NCI-H1436 (cell line): ENCODE data around the gene DPYD.

Experiments used
- DNase-seq: peaks from one replicate; lab custom pipeline; 2025; lab: John Stamatoyannopoulos, UW

Gene DPYD

DNA sequence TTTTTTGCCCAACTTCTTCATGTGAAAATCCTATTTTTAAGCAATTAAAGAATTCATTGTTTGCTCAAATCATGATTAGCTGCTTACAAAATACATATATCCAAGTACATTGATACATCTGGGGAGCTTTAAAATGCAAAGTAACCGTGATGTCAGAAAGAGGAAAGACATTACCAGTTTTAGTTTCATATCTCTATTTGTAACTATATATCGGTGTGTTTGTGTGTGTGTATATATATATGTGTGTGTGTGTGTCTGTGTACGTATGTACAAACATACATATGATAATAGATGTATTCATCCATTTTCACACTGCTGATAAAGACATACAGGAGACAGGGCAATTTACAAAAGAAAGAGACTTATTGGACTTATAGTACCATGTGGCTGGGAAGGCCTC, 310.1 kb downstream of the DPYD start:
- DNase-seq = no peak

DNA sequence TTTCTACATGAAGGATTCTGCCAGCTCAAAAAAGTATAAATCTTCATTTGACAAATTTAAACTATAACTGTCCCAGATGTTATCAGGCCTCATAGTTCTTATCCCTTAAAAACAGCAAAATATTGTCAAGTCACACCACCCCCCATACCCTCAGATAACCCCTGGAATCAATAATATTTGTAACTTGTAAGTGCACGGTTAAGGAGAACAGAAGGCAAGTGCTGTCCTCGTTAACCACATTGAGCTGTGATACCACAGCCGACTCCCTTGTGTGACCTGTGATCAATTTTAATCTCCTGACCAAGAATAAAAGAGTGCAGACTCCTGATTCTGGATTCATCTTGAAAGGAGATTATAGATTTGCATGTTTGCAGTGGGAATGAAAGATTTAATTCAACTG, 310.7 kb downstream of the DPYD start:
- no peak for DNase-seq

DNA sequence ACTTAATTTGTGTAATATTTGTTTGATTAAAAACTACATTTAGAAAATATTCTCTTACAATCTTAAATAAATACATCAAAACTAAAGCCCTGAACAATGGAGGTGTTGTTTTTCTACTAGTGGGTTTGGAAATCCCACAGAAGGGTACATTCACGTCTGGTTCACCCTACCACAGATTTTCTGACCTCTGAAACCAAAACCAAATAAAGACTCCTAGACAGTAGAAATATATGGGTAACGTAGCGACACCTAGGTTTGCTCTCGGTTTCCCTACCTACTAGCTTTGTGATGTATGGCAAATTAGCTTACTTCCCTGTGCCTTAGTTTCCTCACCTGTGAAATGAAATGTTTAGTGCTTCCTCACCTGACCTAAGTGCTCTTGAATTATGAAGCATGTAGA, 312.6 kb downstream of the DPYD start:
- DNase-seq = no peak

DNA sequence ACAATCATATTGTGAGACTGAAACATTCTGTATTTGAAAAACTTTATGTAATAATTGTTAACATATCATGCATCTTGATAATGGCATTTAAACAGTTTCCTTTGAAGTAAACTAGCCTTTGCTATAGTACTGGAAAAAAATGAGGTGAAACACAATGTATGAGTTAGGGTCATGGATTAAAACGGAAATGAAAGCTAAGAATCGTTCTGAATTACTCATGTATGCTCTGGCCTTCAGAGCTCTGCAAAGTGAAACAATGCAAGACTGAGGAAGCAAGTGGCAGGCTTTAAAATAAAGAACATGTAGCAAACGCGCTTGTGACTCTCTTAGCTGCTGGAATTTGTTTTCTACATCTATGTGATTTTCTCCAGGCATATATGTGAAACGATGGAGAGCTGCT, 317.1 kb downstream of the DPYD start:
- no peak for DNase-seq

DNA sequence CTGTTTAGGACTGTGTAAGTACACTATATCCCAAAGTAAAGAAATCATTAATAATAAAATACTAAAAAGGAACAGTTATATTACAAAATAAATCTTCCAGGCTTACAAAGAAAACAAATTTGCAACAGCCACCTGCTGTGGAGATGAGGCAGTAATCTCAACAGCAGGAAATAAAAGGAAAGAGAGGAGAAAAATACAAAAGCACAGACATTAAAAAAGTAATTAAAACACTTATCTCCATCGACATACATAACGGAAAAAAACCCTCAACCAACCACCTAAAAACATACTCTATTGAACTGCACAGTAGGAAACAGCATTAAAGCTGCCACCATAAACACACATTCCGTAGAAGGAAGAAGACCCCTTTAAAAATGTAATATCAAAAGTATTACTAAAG, 317.6 kb downstream of the DPYD start:
- DNase-seq = no peak

DNA sequence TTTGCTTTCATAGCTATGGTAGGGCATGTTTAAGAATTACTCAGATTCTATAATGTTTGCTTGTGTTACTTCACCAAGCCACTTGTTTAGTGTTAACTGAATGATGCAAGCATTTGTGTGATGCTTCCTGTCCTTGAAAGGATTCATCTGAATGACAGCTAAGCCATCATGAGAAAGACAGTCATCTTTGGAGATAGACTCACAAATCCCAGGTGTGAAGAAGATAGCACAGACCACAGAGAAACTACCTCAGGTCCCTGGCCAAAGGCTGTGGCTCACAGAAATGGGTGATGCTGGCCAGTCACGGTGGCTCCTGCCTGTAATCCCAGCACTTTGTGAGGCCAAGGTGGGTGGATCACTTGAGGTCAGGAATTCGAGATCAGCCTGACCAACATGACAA, 321.4 kb downstream of the DPYD start:
- DNase-seq = no peak

DNA sequence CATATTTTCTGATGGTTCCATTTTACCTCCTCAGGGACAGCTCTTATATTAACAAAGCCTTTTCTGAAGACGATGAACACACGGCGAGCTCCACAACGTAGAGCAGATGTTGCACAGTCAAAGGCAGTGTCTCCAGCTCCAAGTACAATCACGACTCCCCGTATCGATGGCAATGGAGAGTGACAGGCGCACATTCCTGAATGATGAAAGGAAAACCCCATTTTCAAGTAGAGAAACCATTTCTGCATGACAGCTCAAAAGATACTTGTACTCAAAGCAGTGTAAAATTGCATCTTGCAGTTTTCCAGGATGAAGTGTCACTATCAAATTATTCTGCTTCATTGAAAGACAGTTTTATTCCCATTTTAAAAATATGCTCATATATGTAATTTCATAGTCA, 327.6 kb downstream of the DPYD start:
- no peak for DNase-seq

DNA sequence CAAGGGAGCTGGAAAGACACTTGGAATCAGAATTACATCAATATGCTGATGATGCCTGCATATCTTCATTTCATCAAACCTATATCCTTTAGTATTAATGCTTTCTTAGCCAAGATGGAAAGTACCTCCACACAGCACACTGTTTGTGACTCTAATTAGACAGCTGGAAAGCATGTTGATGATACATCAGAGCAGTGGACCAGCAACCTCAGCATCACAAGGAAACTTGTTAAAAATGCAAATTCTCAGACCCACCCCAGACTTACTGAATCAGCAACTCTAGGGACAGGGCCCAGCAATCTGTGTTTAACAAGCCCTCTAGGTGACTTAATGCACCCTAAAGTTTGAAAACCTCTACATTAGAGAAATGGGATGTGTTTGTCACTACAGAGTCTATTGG, 332.1 kb downstream of the DPYD start:
- DNase-seq = no peak

DNA sequence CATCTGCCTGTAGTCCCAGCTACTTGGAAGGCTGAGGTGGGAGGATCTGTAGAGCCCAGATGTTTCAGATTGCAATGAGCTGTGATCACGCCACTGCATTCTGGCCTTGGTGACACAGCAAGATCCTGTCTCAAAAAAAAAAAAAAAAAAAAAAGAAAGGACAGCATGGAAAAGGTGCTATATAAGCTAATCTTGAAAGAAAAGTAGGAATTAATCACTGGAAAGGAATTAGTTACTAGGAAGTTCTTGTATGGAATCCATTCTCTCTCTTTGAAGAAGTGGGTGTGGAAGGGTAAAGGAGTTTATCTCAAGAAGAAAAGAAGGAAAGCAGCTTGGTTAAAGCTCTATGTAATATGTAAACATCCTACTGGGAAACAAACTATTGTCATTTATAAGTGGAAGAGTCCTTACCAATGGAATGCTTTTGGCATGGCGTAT, 339.2 kb downstream of the DPYD start:
- no peak for DNase-seq

DNA sequence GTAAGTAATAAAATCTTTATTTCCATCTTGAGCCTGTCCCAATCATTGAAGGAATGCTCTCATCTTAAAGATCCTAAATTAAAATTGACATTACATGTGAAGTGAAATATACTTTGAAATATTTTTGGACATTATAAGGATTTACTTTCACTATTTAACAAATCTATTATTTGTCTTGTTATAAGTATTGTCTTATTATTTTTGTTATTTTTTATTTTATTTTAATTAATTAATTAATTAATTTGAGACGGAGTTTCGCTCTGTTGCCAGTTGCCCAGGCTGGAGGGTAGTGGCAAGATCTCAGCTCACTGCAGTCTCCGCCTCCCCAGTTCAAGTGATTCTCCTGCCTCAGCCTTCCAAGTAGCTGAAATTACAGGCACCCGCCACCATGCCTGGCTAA, 343.2 kb downstream of the DPYD start:
- DNase-seq = no peak

DNA sequence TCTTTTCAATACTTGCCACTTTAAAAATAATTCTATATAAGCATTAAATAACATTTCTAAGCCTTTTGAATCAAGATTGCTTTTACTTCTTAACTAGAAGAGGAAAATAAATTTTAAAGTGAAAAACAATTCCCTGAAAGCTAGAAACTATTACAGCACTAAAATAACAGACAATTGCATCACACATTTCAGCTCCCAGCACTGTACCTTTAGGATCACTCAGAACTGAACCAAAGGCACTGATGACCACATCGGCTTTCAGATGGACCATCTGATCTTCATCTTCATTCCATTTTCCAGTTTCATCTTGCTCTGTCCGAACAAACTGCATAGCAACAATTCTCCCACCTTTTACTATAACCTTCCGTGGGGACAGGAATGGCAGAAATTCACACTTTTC, 347.3 kb downstream of the DPYD start:
- DNase-seq = no peak

DNA sequence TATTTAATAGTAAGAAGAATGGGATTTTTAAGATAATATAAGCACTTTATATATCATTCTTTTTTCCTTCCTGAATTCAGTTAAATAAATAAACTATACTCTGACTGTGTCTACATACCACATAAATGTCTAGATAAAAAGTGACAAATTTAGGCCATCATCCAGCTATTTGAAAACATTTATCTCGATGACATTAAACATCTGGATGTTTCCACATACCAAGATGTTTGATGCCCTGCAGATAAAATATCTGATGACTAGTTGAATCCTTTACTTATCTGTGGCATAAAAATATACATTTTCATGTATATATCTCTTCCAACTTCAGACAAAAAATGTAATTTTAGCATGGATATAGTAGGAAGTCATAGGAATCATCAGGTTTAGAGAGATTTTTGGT, 348.3 kb downstream of the DPYD start:
- DNase-seq = no peak

DNA sequence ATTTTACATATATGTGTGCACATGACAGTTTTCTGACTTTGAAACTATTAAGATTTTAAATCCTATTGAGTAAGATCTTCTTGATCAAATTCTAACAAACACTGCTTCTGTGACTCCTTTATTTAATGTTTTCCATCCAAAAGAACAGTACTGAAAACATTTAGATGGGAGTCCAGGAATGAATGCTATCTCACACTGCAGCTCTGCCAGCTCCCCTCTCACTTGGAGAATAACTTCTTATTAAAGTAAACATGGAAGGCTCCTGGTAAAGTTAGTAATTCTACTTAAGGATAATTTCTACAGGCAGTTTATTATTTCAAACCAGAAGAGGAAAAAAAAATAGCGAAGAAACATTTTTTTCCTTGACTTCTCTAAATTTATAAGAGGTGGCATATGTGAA, 349.1 kb downstream of the DPYD start:
- no peak for DNase-seq

DNA sequence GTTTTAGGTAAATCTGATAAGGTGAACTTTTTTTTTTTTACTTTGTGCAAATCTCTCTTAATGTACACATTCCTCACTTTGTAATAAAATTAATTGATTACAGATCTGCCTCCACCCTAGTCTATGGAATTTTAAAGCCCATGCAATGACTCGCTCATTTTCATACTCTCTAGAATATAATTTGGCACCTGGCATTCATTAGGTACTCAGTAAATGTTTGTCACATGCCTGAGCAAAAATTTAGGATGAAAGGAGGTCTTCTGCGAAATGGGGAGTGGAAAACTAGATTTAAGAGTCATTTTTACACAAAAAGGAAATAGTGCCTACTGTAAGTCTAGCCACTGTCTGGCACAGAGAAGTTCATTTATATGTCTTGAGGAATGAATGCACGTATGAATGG, 350.1 kb downstream of the DPYD start:
- no peak for DNase-seq

DNA sequence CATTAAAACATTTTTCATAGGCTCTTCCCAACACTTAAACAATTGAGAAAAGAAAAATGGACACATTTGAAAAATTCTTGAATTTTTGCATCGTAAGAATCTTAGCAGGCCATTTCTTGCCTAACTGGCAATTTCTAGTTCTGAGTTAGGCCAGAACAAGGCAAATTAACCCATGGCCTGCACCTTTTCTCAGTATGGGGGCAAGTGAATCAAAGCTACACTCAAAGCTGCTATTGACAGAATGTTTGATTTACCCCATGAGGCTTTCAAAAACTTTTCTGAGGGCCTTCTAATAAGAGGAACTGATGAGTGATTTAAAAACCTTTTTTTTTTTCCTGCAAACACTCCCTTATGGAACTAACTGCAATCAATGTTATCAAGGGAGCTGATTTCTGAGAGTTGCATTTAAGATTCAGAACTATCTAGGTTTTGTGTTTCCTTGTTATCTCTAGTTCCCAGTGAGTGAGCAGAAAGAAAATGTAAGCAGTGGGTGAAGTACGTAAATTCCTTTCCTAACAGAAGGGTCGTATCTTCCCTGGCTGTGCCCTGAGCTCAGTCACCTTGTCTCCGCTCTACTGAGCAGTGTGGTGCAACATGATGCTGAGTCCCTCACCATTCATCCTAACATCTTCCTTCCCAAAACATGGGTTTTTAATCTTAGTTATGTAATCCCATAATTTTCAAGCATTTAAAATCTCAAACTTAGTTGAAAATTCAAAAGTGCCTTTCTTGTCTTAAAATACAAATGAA, 353.7 kb downstream of the DPYD start:
- no peak for DNase-seq

DNA sequence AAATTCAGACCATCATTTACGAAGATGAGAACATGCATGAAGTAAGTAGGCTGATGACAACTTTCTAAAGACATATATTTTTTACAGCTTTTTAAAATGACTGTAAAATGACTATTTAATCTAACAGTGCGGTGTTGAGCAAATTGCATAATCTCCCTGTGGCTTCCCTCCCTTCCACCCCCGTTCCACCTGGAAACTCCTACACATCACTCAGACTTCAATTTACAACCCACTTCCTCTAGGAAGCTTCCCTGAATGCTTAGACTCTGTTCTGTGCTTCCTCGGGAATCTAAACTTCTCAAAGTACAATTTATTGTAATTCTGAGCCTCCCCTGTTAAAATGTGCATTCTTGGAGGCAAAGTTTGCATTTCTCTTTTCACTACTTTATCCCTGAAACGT, 354.9 kb downstream of the DPYD start:
- no peak for DNase-seq

DNA sequence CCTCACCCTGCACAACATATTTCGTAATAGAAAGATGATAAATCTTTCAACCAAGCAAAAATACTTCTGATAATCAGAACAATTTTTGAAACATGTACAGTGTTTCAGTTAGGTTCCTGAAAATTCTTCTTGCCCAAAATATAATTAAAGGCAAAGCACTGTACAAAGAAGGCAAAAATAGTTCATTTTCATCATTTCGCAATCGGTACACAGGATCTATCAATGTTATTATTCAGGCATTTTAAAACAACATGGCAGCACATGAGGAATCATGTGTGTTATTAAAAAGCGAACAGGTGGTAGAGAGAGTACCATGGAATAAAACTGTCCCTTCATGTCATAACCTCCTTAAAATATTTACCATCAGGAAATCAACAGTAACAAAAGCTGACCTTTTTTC, 356.9 kb downstream of the DPYD start:
- DNase-seq = no peak

DNA sequence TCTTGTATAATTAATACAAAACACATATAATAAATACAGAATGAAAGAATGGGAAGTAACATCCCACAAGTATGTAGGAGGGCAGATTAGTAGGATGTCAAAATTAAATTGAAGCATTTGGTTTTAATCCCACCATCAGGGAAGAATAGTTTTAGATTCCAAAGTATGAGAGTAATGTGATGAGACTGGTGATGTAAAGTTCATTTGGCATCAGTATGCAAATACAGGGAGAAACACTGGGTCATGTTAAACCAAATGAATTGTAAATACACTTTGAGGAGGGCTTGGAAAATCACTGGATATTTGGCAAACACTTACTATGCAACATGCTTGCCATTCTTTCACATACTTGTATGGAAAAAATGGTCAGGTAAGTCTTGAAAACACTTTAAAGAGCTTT, 358.8 kb downstream of the DPYD start:
- DNase-seq = no peak

DNA sequence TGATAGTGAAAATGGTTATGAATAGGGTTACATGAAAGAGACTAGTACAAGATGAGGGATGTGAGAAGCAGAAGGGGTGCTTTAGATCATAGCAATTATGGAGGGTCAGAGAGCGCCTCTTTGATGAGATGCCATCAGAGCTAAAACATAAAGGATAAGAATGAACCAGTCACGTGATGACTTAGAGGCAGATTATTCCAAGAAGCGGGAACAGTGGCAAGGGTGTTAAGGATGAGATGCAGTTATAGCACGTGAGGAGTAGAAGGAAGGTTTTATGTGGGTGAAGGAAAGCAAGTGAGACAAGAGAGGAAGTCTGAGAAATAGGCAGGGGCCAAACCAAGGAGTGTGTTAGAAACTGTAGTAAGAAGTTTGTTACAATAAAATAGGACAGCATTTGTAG, 360.1 kb downstream of the DPYD start:
- DNase-seq = no peak

DNA sequence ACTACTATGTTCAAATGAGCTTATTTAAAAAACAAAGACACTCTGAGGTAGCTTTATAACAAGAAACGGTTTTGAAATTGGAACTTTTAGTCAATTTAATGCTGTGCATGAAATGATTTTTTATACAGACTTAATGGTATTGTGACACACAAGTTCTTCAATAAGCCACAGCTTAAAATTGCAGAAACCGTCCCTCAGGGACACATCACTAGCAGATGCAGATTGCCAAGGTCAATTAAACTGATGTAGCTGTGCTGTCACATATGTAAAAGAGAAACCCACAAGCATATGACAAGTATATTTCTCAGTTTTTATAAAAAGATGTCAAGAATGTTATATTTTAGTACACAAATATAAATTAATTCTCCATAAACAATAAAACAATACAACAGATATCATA, 366.9 kb downstream of the DPYD start:
- peak; percentile 31 for DNase-seq

DNA sequence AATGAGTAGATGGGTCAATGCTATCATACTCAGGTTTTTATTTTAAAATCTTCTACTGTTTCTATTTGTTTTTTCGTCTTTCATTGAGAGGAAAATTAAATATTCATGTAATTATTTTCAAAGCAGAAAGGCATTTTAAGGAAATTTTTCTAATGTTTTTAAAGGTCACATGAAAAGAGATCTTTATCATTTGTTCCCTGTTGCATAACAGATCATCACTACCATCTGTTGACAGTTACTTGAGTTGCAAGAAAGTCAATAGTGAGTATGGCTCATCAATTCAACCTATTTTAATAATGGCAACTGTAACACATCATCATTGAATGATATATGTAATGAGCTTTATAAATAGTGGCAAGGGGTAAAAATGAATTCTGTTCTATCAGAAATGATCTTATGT, 369.7 kb downstream of the DPYD start:
- no peak for DNase-seq

DNA sequence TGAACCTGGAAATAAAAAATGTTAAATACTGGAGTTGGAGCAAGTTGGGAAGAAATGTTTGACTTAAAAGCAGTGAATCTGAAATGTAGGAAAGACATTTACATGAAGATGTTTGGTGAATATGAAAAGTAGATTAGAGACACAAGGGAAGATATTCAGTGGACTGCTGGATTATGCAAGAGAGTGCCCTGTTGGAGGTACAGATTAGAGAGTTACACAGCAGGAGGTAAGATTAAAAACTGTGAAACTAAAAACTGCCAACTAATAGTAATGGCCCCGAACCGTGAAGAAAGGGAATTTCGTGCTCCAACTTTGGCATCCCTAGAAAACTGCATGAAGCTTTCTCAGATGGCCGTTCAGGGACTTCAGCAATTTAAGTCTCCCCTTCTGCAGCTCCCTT, 375.4 kb downstream of the DPYD start:
- no peak for DNase-seq

DNA sequence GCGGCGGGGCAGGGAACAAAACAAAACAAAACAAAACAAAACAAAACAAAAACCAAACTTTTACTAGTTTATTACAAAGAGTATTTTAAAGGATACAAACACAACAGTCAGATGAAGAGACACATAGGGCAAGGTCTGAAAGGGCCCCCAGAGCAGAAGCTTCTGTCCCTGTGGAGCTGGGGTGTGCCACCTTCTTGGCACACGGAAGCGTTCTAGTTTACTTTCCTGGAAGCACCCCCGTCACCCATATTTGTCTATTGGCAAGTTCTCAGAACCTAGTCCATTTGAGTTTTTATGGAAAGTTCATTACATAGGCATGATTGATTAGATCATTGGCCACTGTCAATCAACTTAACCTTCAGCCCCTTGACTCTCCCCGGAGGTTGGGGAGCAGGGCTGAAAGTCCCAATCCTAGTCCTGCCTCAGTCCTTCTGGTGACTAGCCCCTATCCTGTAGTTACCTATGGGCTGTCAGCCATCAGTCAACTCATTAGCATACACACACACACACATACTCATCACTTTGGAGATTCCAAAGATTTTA, 380.4 kb downstream of the DPYD start:
- DNase-seq = no peak

DNA sequence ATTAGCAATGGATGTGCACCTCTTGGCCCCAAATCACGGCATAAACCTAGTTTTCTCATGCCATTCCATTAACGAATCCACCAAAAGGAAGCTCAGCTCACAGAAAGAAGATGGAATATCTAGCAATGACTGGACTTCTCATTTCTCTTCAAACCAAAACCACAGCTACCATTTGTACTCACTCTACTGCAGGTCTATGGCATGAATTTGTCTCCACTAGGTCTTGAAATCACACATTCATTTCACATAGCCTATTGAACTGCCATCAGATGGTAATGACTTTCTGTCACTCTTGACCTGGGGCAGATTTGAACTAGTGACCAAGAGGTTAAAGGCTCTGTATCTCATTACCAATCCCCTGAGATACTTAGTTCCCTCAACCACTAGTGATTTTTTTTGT, 382.7 kb downstream of the DPYD start:
- no peak for DNase-seq
